PFSK-1 (cell line): ENCODE data around the gene YBEY.
A peak's percentile ranks its signal among the peaks of the same experiment; 100 is the strongest.

Source experiments
- FOXP2 ChIP-seq: optimal IDR thresholded peaks from 2 replicates; pipeline ENCODE3; 2011; ENCODE audit warnings: borderline replicate concordance, control low read depth, inconsistent platforms; ENCODE audit not compliant: insufficient read depth; ENCODE audit errors: extremely low read length, extremely low read depth
- POLR2AphosphoS5 ChIP-seq: IDR thresholded peaks from 2 replicates; pipeline ENCODE4 v1.6.1; 2012; ENCODE audit warnings: low read depth, mild to moderate bottlenecking, control low read depth, low read length, moderate library complexity
- REST ChIP-seq, 2 experiments: IDR thresholded peaks; 2 replicates each; pipeline versions ENCODE4 v1.6.1 to v1.8.0; 2011 to 2012; ENCODE audit warnings: low read depth in 2 of 2, low read length in 2 of 2, control low read depth in 1 of 2, inconsistent platforms in 1 of 2, mild to moderate bottlenecking in 1 of 2, moderate library complexity in 1 of 2; ENCODE audit not compliant: insufficient read depth in 1 of 2
- SIN3A ChIP-seq: IDR thresholded peaks from 2 replicates; pipeline ENCODE4 v1.6.1; 2012; ENCODE audit warnings: mild to moderate bottlenecking, low read length, moderate library complexity, borderline replicate concordance; ENCODE audit not compliant: insufficient read depth
- TAF1 ChIP-seq: IDR thresholded peaks from 2 replicates; pipeline ENCODE4 v1.6.1; 2012; ENCODE audit warnings: low read length, control low read depth, borderline replicate concordance; ENCODE audit not compliant: insufficient read depth

Gene YBEY

GRCh38 chr21:46316708-46317324 is 30.7 kb downstream of the YBEY start:
- TF ChIP-seq SIN3A (no peak), REST (IDR thresholded peaks at IDR 0.05; ENCODE audit: insufficient read depth in 1 of 2, low read depth in 2 of 2, low read length in 2 of 2) (no peak), POLR2AphosphoS5 (no peak), FOXP2 (no peak), TAF1 (no peak)

- TF ChIP-seq REST (IDR thresholded peaks at IDR 0.05; ENCODE audit: insufficient read depth in 1 of 2, low read depth in 2 of 2, low read length in 2 of 2) (no peak), FOXP2 (no peak), POLR2AphosphoS5 (no peak), TAF1 (no peak), SIN3A (no peak)
Measured at GRCh38 chr21:46317710-46318463, 31.7 kb downstream of the YBEY start.

GRCh38 chr21:46318464-46318845 is 32.3 kb downstream of the YBEY start:
- TF ChIP-seq POLR2AphosphoS5 (peak; percentile 39; the same call in 1 of the 2 replicates), SIN3A (no peak)

GRCh38 chr21:46319186-46319585 is 33.0 kb downstream of the YBEY start:
- TF ChIP-seq REST (IDR thresholded peaks at IDR 0.05; ENCODE audit: insufficient read depth in 1 of 2, low read depth in 2 of 2, low read length in 2 of 2) (no peak), TAF1 (no peak), SIN3A (no peak), POLR2AphosphoS5 (no peak), FOXP2 (no peak)

GRCh38 chr21:46320331-46320801 is 34.2 kb downstream of the YBEY start:
- no peak for TF ChIP-seq REST (IDR thresholded peaks at IDR 0.05; ENCODE audit: insufficient read depth in 1 of 2, low read depth in 2 of 2, low read length in 2 of 2)
- TF ChIP-seq FOXP2, result no peak
- no peak for TF ChIP-seq SIN3A
- no peak for TF ChIP-seq TAF1
- no peak; the same call in none of the 2 replicates for TF ChIP-seq POLR2AphosphoS5
